NCI-H1930 (cell line): ENCODE measurements around the gene PFN4.

Source experiments
- DNase-seq, 2 experiments: peaks; one replicate each; lab custom pipeline; 2025; lab: John Stamatoyannopoulos, UW

Gene PFN4

DNA sequence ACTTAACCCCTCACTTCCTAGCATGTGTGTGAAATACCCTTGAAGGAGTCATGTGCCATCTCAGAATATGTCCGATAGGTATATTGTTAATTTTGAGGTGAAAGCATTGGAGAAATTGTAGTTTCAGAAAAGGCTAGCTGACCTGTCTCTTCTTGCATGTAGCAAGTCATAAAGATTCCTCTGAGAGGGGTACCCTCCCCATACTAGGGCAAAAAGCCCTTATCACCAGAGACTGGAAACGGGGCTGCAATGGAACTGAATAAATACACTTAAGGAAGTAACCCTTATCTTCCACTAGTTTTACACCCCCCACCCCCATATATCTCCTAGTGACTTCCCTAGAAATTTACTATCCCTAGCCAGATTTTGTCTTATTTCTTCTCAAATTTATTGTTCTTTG, 45.3 kb downstream of the PFN4 start:
- no peak for DNase-seq

DNA sequence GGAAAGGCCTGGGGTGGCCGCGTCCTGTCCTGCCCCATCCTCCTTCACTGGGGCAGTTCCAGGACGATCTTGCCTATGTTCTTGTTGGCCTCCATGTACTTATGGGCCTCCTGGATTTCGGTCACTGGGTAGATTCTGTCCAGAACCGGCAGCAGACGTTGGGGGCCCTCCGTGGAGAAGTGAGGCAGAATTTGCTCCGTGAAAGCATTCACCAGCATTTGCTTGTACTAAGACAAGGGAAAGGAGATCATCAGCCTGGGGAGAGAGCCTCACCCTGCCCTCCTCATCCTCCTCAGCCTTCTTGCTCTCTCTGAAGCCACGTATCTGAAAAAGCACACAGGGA, 45.6 kb downstream of the PFN4 start:
- DNase-seq: no peak

DNA sequence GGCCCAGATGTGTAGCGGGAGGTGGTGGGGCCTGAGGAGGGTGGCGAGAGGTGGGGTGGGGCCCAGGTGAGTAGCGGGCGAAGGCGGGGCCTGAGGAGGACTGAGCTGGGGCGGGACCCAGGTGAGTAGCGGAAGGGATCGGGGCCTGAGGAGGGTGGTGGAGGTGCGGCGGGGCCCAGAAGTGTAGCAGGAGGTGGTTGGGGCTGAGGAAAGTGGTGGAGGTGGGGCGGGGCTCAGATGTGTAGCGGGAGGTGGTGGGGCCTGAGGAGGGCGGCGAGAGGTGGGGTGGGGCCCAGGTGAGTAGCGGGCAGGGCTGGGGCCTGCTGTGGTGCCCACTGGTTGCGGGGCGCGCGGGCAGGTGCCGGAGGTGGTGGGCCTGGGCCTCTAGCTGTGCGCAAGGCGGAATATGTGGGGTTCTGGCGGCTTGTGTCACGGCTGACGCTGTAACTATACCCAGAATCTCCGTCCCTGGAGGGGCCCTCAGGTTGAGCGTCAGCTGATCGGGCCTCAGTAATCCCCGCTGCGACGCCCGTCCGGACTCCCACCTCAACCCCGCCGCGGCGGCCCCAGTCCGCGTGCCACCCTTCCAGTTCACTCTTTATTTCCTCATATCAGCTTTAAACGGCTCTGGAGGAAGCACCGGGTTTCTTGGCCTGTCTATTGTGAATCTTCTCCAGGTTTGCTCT, 46.1 kb downstream of the PFN4 start:
- no peak for DNase-seq

DNA sequence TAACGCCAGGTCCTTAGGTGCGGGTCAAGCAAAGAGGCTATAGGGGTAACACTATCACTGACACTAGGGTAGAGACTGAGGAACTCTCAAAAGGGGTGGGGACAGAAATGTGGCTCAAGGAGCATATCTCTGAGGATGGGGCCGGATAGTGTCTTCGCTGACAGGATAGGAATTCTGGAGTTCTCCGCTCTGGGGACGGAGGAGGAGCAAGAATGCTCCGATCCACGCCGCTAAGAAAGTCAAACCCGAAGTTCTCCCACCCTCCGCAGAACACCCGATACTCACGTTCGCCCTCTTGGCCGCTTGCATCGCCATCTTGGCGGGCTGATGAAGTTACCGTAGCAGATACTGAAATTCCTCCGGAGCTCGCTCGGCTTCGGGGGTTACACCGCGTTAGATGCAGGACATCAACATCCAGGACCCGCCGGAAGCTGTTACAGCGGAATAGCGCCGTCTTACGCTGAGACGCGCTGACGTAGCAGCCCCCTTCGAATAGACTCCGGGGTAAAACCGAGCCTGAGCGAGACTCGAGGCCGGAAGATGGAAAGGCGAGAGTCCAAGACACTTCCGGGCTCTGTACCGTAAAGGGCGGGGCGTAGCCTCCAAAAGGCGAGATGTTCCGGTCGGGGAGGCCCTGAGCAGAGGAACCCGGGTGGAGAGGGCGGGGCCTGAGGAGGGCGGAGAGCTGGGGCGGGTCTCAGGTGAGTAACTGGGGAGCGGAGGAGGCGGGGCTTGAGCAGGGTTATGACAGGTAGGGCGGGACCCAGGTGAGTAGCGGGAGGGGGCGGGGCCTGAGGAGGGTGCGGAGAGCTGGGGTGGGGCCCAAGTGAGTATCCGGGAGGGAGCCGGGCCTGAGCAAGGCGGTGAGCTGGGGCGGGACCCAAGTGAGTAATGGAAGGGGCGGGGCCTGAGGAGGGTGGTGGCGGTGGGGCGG, 47.0 kb downstream of the PFN4 start, which contains the start of gene SF3B6:
SF3B6 (minus strand) TSS at position 412 of the 934 bp plus-strand sequence; CDS start at position 315, 97 bp downstream.
- peak; percentile 98 to 99 for DNase-seq

DNA sequence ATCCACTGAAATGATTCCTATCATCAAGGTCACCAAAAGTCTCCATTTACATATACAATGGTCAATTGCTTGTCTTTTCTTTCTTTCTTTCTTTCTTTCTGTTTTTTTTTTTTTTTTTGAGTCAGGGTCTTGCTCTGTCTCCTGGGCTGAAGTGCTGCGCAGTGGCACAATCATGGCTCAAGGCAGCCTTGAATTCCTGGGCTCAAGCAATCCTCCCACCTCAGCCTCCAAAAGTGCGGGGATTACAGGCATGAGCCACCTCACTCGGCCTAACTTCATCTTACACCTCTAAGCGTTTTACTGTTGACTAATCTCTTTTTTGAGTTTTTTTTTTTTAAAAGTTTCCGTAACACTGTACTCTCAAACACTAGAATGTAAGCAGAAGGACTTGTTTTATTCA, 47.9 kb downstream of the PFN4 start:
- no peak for DNase-seq

DNA sequence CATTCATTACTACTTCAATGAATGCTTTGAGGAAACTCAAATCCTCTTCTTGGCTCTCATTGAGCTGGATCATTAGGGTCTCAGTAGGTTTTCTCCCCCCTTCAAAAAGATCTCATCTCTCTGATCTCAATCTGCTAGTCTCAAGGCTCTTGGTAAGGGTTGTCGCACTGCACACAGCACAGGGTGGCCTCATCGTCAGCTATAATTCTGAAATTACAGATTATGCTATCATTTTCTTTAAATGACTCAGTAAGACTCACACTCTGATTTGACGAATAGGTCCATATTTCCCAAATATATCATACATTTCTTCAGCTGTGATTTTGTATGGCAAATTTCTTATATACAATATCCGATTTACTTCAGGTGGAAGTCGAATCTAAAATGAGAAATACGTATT, 49.3 kb downstream of the PFN4 start:
- no peak for DNase-seq

DNA sequence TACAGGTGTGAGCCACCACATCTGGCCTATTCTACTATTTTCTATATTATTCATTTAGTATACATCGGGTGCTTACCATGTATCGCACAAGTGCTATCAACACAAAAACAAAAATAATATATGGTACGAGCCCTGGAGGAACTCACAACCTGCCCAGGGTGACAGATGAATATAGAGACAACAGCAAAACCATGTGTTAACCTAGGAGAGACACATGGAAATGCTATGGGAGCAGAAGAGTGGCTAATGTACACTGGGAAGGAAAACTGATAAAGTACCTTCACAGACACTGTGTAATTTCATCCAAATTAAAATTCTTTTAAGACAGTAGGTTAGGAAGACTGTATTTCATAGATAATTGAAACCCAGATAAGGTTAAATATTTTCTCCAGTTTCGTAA, 50.9 kb downstream of the PFN4 start:
- no peak for DNase-seq

DNA sequence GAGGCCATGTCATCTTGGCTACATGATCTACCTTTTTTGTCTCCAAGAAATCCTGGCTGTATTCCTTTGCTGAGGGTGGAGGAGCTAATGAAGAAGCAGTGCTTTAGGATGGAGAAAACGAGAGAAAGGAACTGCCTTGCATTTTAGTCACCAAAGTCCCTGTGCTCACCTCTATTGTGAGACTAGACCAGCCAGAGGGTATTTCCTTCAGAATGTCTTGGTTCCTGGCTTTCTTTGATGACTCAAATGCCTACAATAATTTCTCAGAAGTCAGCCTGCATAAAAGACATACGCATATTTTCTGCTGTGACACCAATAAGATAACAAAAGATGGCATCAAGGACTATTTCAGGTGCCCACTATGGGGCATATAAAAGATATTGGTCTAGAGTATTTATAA, 57.8 kb downstream of the PFN4 start:
- DNase-seq: no peak
